Heart left ventricle (tissue), 16 donors: ENCODE results near the gene SRSF5. TPM values are rescaled to one million over a fixed set of nuclear protein-coding genes. Genes with fewer than 3 reads are reported as not detected.
A peak's percentile ranks its signal among the peaks of the same experiment; 100 is the strongest.

Experiments used
- ATAC-seq, 4 donors: fragments of 200-7000 bp; cut with Tn5 transposase; one replicate each; pipeline ENCODE4 v1.9.1; 2020 to 2022; ENCODE audit warnings: moderate library complexity in 4 of 4, mild to moderate bottlenecking in 3 of 4, moderate number of reproducible peaks in 1 of 4
- DNase-seq, 5 donors: peaks; one replicate each; pipeline ENCODE4 v3.0.0-alpha.2; 2020
- H3K27ac ChIP-seq, 12 donors: fragments of 200-600 bp; sonication (generic) in 4 of 12; one replicate each; pipeline versions ENCODE4 v1.5.0 to v1.8.0; 2016 to 2022; ENCODE audit warnings: mild to moderate bottlenecking in 2 of 12
- H3K27me3 ChIP-seq, 9 donors: fragments of 200-600 bp; sonication (generic) in 2 of 9; one replicate each; pipeline versions ENCODE4 v1.5.1 to v1.8.0; 2016 to 2022; ENCODE audit warnings: mild to moderate bottlenecking in 3 of 9
- H3K36me3 ChIP-seq, 9 donors: fragments of 200-600 bp; sonication (generic) in 2 of 9; one replicate each; pipeline versions ENCODE4 v1.5.0 to v1.8.0; 2018 to 2022; ENCODE audit warnings: mild to moderate bottlenecking in 2 of 9
- H3K4me1 ChIP-seq, 12 donors: fragments of 200-600 bp; sonication (generic) in 4 of 12; one replicate each; pipeline versions ENCODE4 v1.5.0 to v1.8.0; 2016 to 2022; ENCODE audit warnings: mild to moderate bottlenecking in 3 of 12
- H3K4me3 ChIP-seq, 12 donors: fragments of 200-600 bp; sonication (generic) in 4 of 12; one replicate each; pipeline versions ENCODE4 v1.5.0 to v1.8.0; 2017 to 2022; ENCODE audit warnings: mild to moderate bottlenecking in 9 of 12, moderate library complexity in 4 of 12
- H3K9me3 ChIP-seq, 12 donors: fragments of 200-600 bp; sonication (generic) in 4 of 12; one replicate each; pipeline versions ENCODE4 v1.5.0 to v1.8.0; 2016 to 2022; ENCODE audit warnings: mild to moderate bottlenecking in 1 of 12
- POLR2A ChIP-seq, 2 donors: fragments of 450-650 bp; IDR thresholded peaks; one replicate each; pipeline ENCODE4 v1.6.1; 2017; ENCODE audit warnings: antibody characterized with exemption in 2 of 2, mild to moderate bottlenecking in 2 of 2, moderate library complexity in 2 of 2
- WGBS, 4 donors: extraction: QIAGEN DNeasy Blood & Tissue Kit in 2 of 4; methylation state at CpG; one replicate each; pipeline versions ENCODE4 v1.1.5 to v1.1.7; 2013 to 2018; 5-methylcytosine and 5-hydroxymethylcytosine counted together
- intact Hi-C, 10 donors: fragments of 100-400 bp; cut with DNase I; formaldehyde crosslinking; loops; one replicate each; pipeline versions ENCODE4 v1.11.1 to v1.14.2; 2022
- polyA plus RNA-seq, 2 donors: library from polyadenylated mRNA; stranded (reverse); fragments of 200-250 nt; gene quantifications; one replicate each; pipeline ENCODE4 v1.2.3, GENCODE V29; 2013
- total RNA-seq, 9 donors: library from RNA; depleted of rRNA in 2 of 9; stranded (reverse); fragments of >200 nt in 2 of 9; fragmentation: NEBNext Ultra II Directional in 3 of 9; extraction: Animal tissue kit (Norgen Biotek cat#: 25700) in 3 of 9; gene quantifications; one replicate each; pipeline versions ENCODE4 v1.1.0 to v1.2.4, GENCODE V29; 2016 to 2023
- TF ChIP-seq, protein P1 (sequence below), 12 donors: fragments of 200-600 bp; sonication (generic) in 4 of 12; IDR thresholded peaks; one replicate each; pipeline versions ENCODE4 v1.5.0 to v1.8.0; 2018 to 2022; ENCODE audit warnings: antibody characterized with exemption in 12 of 12, mild to moderate bottlenecking in 5 of 12
- donor health status: ischemic (EF 13 %, LVEDD 7.1; RV severe dilation, severe dysfunction).
- donor health status: healthy with polysubstance abuse.
- donor health status: DM: no; HTN: yes; CAD: no.
- donor health status: DM: no; HTN: no; CAD: no.
- donor health status: ischemic (EF 25% LVEDD 6.9; RV normal size, moderate dysfunction).
- donor health status: ischemic (EF 25% LVEDD 5.7; RV mildly dilated, moderate dysfunction).
- donor health status: healthy.
- donor health status: DM: yes; HTN: yes; CAD: no.
- donor health status: ischemic (EF 35%, LVEDD 5.7; RV mildly dilated, moderate dysfunction).
- donor health status: nonischemic (EF 11% LVEDD 7.7; RV severe dilation, severe dysfunction).
- donor health status: DM: yes; HTN: yes; CAD: no.
- donor health status: PGD.
- donor health status: ischemic (EF 29% LVEDD 5.4; RV normal size, mild dysfunction).
- donor health status: nonischemic (EF 23%, LVEDD 6.1; RV moderate dilation, normal function).

Gene SRSF5
- total and polyA plus RNA-seq, 11 donors, result 63.8 to 197 (median 176) TPM

DNA sequence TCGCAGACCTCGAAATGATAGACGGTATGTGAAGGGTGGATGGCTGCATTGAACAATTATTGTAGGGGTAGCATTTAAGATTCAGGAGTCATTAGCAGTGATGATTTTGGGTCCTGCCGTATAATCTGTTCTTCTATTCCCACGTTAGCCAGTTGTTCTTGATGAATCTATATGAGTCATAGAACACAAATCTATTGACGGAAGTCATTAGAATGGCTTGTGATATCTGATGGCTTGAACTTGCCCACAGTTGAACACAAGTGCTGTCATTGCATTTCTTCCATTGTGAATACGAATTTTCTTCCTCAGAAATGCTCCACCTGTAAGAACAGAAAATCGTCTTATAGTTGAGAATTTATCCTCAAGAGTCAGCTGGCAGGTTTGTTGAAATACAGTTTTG lies 1.9 kb downstream of the SRSF5 start:
- peaks cover 2 to 60% (median 60%) of the 10 kb centered on the region in 9 donors for H3K36me3 ChIP-seq
- ATAC-seq (no peak), DNase-seq (no peak)
- peaks cover 0 to 54% (median 39%) of the 10 kb centered on the region in 12 donors for H3K4me1 ChIP-seq
- TF ChIP-seq, protein P1, sequence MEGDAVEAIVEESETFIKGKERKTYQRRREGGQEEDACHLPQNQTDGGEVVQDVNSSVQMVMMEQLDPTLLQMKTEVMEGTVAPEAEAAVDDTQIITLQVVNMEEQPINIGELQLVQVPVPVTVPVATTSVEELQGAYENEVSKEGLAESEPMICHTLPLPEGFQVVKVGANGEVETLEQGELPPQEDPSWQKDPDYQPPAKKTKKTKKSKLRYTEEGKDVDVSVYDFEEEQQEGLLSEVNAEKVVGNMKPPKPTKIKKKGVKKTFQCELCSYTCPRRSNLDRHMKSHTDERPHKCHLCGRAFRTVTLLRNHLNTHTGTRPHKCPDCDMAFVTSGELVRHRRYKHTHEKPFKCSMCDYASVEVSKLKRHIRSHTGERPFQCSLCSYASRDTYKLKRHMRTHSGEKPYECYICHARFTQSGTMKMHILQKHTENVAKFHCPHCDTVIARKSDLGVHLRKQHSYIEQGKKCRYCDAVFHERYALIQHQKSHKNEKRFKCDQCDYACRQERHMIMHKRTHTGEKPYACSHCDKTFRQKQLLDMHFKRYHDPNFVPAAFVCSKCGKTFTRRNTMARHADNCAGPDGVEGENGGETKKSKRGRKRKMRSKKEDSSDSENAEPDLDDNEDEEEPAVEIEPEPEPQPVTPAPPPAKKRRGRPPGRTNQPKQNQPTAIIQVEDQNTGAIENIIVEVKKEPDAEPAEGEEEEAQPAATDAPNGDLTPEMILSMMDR (IDR thresholded peaks at IDR 0.05), result no peak
- TF ChIP-seq POLR2A (IDR thresholded peaks at IDR 0.05), result no peak
- H3K9me3 ChIP-seq, result no peaks in the 10 kb centered on the region
- intact Hi-C loops, result no loop called here
- peak overlapping the region in 3 of 12 donors; percentile 99 to 100 (median 100) for H3K27ac ChIP-seq
- H3K27me3 ChIP-seq, result no peaks in the 10 kb centered on the region
- WGBS, 4 donors, result 71 to 76% (median 74%) methylated on average over 8 of the region's 8 CpGs
- peak overlapping the region in 10 of 12 donors; percentile 85 to 99 (median 96) for H3K4me3 ChIP-seq

GRCh38 chr14:69769623-69770022 lies 2.7 kb downstream of the SRSF5 start:
- peaks cover 2 to 68% (median 67%) of the 10 kb centered on the region in 9 donors for H3K36me3 ChIP-seq
- intact Hi-C loops, result no loop called here
- no peak for ATAC-seq
- H3K4me3 ChIP-seq, result peak overlapping the region in 2 of 12 donors; percentile 17 to 89
- no peak overlapping the region for H3K27ac ChIP-seq
- DNase-seq, result no peak
- no peaks in the 10 kb centered on the region for H3K27me3 ChIP-seq
- H3K9me3 ChIP-seq, result no peaks in the 10 kb centered on the region
- TF ChIP-seq, protein P1 (IDR thresholded peaks at IDR 0.05), result no peak
- no peak for TF ChIP-seq POLR2A (IDR thresholded peaks at IDR 0.05)
- 89 to 93% (median 90%) methylated on average over 22 of the region's 22 CpGs for WGBS, 4 donors
- H3K4me1 ChIP-seq, result peaks cover 0 to 54% (median 39%) of the 10 kb centered on the region in 12 donors

GRCh38 chr14:69770559-69770958 lies 3.6 kb downstream of the SRSF5 start:
- H3K4me1 ChIP-seq, result peaks cover 0 to 59% (median 39%) of the 10 kb centered on the region in 12 donors
- H3K9me3 ChIP-seq, result no peaks in the 10 kb centered on the region
- DNase-seq (no peak), ATAC-seq (no peak)
- H3K4me3 ChIP-seq, result no peak overlapping the region
- TF ChIP-seq, protein P1 (IDR thresholded peaks at IDR 0.05), result no peak
- TF ChIP-seq POLR2A (IDR thresholded peaks at IDR 0.05), result no peak
- 77 to 86% (median 82%) methylated on average over 3 of the region's 3 CpGs for WGBS, 4 donors
- intact Hi-C loops, result no loop called here
- H3K36me3 ChIP-seq, result peaks cover 2 to 77% (median 76%) of the 10 kb centered on the region in 9 donors
- H3K27me3 ChIP-seq, result no peaks in the 10 kb centered on the region
- no peak overlapping the region for H3K27ac ChIP-seq

DNA sequence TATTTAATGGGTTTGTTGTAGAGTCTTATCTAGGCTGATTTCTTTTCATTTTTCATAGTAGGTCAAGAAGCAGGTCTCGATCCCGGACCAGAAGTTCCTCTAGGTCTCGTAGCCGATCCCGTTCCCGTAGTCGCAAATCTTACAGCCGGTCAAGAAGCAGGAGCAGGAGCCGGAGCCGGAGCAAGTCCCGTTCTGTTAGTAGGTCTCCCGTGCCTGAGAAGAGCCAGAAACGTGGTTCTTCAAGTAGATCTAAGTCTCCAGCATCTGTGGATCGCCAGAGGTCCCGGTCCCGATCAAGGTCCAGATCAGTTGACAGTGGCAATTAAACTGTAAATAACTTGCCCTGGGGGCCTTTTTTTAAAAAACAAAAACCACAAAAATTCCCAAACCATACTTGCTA lies 4.2 kb downstream of the SRSF5 start:
- no peak for DNase-seq
- Histone ChIP-seq H3K4me1 (peaks cover 0 to 64% (median 44%) of the 10 kb centered on the region in 12 donors), H3K36me3 (peaks cover 2 to 83% (median 82%) of the 10 kb centered on the region in 9 donors), H3K27me3 (no peaks in the 10 kb centered on the region), H3K27ac (no peak overlapping the region), H3K4me3 (no peak overlapping the region), H3K9me3 (no peaks in the 10 kb centered on the region)
- ATAC-seq, result no peak
- intact Hi-C loops, result no loop called here
- TF ChIP-seq, protein P1 (IDR thresholded peaks at IDR 0.05), result no peak
- no peak for TF ChIP-seq POLR2A (IDR thresholded peaks at IDR 0.05)
- WGBS, 4 donors, result 91 to 96% (median 93%) methylated on average over 16 of the region's 16 CpGs
